ENCODE measurements around the gene TRAM2.
A peak's percentile ranks its signal among the peaks of the same experiment; 100 is the strongest.

Gene TRAM2

GRCh38 chr6:52523378-52524142 is 53.3 kb downstream of the TRAM2 start:
- DNase-seq (ENCODE audit: low read depth, low spot score): no peak
- in situ Hi-C loops (cut with HindIII; ENCODE audit: low sequenced_read_pairs): no loop called here
- TF ChIP-seq CTCF (IDR thresholded peaks at IDR 0.05; ENCODE audit: low read depth, low read length): no peak
- H3K4me3 ChIP-seq (ENCODE audit: low read depth, low read length): no peak overlapping the region

- H3K4me3 ChIP-seq (ENCODE audit: low read depth, low read length): no peak overlapping the region
- peak; percentile 57 for DNase-seq (ENCODE audit: low read depth, low spot score)
- in situ Hi-C loops (cut with HindIII; ENCODE audit: low sequenced_read_pairs): no loop called here
- TF ChIP-seq CTCF (IDR thresholded peaks at IDR 0.05; ENCODE audit: low read depth, low read length): no peak
Measured at GRCh38 chr6:52522655-52523054, 54.2 kb downstream of the TRAM2 start.

- H3K4me3 ChIP-seq (ENCODE audit: low read depth, low read length): no peak overlapping the region
- DNase-seq (ENCODE audit: low read depth, low spot score): peak; percentile 78
- no peak for TF ChIP-seq CTCF (IDR thresholded peaks at IDR 0.05; ENCODE audit: low read depth, low read length)
- in situ Hi-C loops (cut with HindIII; ENCODE audit: low sequenced_read_pairs): no loop called here
Measured at GRCh38 chr6:52522151-52522626, 54.7 kb downstream of the TRAM2 start.

DNA sequence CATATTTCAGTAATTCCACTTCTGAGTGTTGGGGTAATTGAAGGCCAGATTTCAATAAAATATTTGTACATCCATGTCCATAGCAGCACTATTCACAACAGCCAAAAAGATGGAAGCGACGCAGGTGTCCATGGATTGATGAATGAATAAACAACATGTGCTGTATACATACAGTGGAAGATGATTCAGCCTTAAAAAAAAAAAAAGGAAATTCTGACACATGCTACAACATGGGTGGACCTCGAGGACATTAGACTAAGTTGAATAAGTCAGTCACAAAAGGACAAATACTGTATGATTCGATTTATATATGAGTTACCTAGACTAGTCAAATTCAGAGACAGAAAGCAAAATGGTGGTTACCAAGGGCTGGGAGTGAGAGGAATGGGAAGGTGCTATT is 57.2 kb downstream of the TRAM2 start:
- no peak for TF ChIP-seq CTCF (IDR thresholded peaks at IDR 0.05; ENCODE audit: low read depth, low read length)
- no peak for DNase-seq (ENCODE audit: low read depth, low spot score)
- no peak overlapping the region for H3K4me3 ChIP-seq (ENCODE audit: low read depth, low read length)
- in situ Hi-C loops (cut with HindIII; ENCODE audit: low sequenced_read_pairs): no loop called here

- in situ Hi-C loops (cut with HindIII; ENCODE audit: low sequenced_read_pairs): no loop called here
- no peak for TF ChIP-seq CTCF (IDR thresholded peaks at IDR 0.05; ENCODE audit: low read depth, low read length)
- H3K4me3 ChIP-seq (ENCODE audit: low read depth, low read length): no peak overlapping the region
- no peak for DNase-seq (ENCODE audit: low read depth, low spot score)
Measured at GRCh38 chr6:52518279-52518945, 58.4 kb downstream of the TRAM2 start.

- TF ChIP-seq CTCF (IDR thresholded peaks at IDR 0.05; ENCODE audit: low read depth, low read length): no peak
- in situ Hi-C loops (cut with HindIII; ENCODE audit: low sequenced_read_pairs): no loop called here
- peak; percentile 97 for DNase-seq (ENCODE audit: low read depth, low spot score)
- H3K4me3 ChIP-seq (ENCODE audit: low read depth, low read length): no peak overlapping the region
Measured at GRCh38 chr6:52517502-52518278, 59.2 kb downstream of the TRAM2 start.
